ENCODE data around the gene L3MBTL3.
"Not testable (repeated sequence)": the region's sequence is repeated elsewhere in the genome, so short reads cannot be mapped to it uniquely, and the experiment has no call there.

The L3MBTL3 gene

DNA sequence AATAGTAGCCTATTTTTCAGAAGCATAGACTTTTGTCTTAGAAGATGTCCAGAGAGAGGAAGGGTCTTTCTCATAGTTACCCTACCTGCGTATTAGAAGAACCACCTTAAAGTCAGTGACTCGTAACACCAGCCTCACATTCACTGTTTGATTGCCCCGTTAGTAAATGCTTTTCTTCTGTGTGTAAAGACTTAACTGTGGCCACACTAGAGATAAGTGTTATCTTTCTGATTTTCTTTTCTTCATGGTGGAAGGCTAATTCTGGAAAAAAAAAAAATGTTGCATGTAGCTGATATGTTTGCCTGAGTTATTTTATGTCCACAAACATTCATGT is 120.5 kb downstream of the L3MBTL3 start:
- DNase-seq (ENCODE audit: low read depth in 2 of 2) = no peak

DNA sequence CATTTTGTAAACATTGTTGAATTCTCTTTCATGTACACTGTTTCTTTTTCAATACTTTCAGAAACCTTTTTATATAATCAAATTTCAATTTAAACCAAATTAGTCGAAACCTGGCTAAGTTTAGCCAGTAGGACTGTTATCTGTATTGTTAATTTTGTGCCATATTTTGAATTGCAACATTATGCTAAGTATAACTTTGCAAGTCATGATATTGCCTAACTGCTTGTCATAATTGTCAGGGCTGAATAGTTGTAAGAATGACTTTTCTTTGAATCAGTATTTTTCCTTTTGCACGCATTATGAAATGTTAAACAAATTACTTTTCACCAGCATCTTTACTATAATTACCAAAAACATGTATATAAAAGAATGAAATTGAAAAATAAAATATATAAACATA is 121.7 kb downstream of the L3MBTL3 start:
- no peak for DNase-seq (ENCODE audit: low read depth in 2 of 2)

DNA sequence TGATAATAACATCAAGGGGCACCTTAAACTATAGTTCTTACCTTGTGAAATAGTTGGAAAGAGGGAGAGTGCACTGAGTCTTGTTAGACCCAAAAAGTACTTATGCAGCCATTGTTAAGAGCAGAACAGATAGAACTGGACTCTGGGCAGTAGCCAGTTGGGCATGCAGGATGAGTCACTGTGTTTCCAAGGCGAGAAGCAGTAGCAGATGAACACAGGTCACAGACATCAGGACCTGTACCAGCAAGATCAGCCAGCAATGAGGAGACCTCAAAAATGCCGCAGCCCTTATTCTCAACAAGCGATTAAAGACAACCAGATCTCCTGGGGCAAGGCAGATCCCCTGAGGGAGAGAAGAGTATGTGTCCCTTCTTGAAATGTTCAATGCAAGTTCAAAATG is 125.3 kb downstream of the L3MBTL3 start:
- no peak for DNase-seq (ENCODE audit: low read depth in 2 of 2)

DNA sequence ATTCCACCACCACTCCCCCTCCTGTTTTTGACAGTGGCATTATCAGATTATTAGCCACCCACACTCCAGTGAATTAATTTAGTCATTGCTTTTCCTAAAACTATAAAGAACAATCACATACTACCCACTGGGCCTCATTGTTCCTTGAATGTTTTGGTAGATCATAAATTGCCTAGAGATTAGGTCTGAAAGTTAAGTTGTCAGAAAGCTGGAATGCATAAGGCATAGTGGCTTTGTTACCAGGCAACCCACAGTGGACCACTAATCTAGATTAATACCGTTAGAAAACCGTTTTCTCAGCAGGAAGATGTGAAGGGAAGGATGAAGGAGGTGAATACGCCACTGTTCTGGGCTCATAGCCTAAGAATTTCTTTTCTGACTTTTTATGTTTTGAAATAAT is 128.7 kb downstream of the L3MBTL3 start:
- no peak for DNase-seq (ENCODE audit: low read depth in 2 of 2)

- no peak for DNase-seq (ENCODE audit: low read depth in 2 of 2)
Measured at GRCh38 chr6:130148181-130148580, 129.8 kb downstream of the L3MBTL3 start.

GRCh38 chr6:130149016-130149415 is 130.6 kb downstream of the L3MBTL3 start:
- DNase-seq (ENCODE audit: low read depth in 2 of 2) = not testable (repeated sequence)

DNA sequence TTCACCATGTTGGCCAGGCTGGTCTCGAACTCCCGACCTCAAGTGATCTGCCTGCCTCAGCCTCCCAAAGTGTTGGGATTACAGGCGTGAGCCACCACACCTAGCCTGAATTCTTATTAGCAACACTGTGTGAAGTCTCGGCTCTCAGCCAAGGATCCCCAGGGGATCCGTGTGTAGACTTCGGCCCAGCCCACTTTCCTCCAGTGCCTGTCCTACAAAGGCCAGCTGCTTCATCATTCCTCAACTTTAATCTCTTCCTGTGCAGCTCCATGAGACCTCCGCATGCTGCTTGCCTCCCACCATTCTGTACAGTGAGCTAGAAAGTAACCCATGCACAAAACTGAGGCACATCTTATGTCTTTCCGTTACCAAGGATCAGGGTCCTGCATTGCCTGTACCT is 132.5 kb downstream of the L3MBTL3 start:
- DNase-seq (ENCODE audit: low read depth in 2 of 2) = no peak

- DNase-seq (ENCODE audit: low read depth in 2 of 2) = no peak
Measured at GRCh38 chr6:130152908-130153510, 134.6 kb downstream of the L3MBTL3 start.

DNA sequence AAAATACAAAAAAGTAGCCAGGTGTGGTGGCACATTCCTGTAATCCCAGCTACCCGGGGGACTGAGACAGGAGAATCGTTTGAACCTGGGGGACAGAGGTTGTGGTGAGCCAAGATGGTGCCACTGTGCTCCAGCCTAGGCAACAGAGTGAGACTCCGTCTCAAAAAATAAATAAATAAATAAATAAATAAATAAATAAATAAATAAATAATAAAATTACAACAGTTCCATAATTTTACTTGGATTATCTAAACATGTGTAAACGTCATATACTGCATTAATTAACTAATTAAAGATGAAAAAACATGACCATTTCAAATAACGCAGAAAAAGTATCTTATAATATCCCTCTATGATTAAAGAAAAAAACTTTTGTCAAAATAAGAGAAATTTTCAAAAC is 138.5 kb downstream of the L3MBTL3 start:
- DNase-seq (ENCODE audit: low read depth in 2 of 2) = no peak

GRCh38 chr6:130158056-130158455 is 139.7 kb downstream of the L3MBTL3 start:
- no peak for DNase-seq (ENCODE audit: low read depth in 2 of 2)

- no peak for DNase-seq (ENCODE audit: low read depth in 2 of 2)
Measured at GRCh38 chr6:130158548-130158947, 140.2 kb downstream of the L3MBTL3 start.

GRCh38 chr6:130159956-130160355 is 141.6 kb downstream of the L3MBTL3 start:
- no peak for DNase-seq (ENCODE audit: low read depth in 2 of 2)

DNA sequence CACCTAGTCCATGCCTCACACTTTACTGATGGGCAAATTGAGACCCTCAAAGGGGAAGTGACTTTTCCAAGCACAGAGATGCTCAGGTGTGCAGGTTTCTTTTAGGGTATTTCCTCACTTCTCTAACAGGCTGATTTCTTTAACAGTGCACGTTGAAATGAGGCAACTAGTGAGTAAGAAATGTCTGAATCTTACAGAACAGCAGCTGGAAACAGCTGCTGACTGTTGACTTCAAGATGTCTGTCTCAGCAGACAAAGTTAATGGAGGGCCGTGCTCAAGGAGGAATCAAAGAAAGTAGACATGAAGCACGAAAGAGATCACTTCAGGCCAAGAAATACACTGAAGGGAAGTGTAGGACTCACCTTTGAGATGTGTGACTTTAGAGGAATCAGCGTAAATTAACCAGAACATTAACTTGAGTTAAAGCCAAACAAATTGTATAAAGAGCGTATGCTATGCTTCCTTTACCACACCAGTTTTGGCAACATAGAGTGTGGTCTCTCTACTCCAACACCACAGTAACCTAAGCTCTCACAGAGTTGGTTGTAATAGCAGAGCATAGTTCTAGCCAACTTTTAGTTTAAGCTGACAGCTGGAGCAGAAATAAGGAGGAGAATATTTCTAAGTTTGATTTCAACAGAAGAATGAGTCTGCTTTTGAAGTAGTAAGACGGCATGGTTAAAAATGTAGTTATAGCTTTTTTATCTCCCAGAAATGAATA is 143.5 kb downstream of the L3MBTL3 start:
- no peak for DNase-seq (ENCODE audit: low read depth in 2 of 2)

DNA sequence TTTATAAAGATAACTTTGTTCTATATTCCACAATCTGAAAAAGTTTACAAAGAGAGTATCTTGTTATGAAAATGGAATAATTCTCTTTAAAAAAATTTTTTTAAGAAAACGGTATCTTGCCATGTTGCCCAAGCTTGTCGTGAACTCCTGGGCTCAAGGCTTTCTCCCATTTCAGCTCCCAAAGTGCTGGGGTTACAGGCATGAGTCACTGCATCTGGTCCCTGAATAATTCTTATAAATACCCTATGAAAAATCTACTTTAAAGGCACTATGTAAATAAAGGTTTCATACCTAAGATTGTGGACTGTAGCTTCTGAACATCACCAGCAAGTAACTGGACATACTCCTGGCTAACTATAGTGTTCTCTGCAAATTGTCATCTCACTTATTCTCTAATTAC is 144.0 kb downstream of the L3MBTL3 start:
- DNase-seq (ENCODE audit: low read depth in 2 of 2) = no peak

GRCh38 chr6:130163266-130163665 is 144.9 kb downstream of the L3MBTL3 start:
- no peak for DNase-seq (ENCODE audit: low read depth in 2 of 2)

DNA sequence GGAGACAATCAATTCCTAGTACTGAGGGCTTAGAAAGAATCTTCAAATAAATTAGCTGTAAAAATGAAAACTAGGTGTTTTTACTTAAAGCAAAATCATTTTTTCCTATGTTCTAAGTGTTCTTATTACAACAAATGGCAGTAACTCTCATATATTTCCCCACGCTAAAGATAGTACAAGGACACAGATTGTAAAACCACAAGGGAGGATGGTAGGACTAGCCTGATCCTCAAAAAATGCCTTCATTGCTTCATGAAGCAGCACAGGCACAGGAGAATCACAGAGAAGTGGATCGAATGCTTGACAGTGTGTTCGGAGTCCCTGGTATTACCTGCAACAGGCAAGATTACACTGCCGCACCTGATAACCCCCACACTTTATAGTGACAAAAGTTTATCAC is 145.9 kb downstream of the L3MBTL3 start:
- no peak for DNase-seq (ENCODE audit: low read depth in 2 of 2)

DNA sequence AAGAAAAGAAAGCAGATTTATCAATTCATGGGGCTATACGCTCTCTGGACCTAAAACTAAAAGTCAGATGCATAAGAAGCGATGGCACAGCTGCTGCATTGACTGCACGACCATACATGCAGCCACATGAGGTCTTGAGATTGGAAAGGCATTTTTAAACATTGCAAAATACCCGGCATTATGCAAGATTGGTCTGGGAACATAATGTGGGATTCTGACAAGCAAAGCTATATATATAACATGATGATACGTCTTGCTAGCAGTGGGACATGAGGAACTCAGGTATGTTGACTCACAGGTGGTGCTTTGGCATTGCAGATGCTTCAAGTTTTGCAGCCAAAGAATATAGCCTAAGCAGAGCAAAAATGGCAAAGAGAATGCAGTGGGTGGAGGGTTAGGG is 149.3 kb downstream of the L3MBTL3 start:
- no peak for DNase-seq (ENCODE audit: low read depth in 2 of 2)

- DNase-seq (ENCODE audit: low read depth in 2 of 2) = not testable (repeated sequence)
Measured at GRCh38 chr6:130170160-130170559, 151.8 kb downstream of the L3MBTL3 start.

- DNase-seq (ENCODE audit: low read depth in 2 of 2) = not testable (repeated sequence)
Measured at GRCh38 chr6:130173377-130174004, 155.1 kb downstream of the L3MBTL3 start.

- no peak for DNase-seq (ENCODE audit: low read depth in 2 of 2)
Measured at GRCh38 chr6:130176378-130176777, 158.0 kb downstream of the L3MBTL3 start.

DNA sequence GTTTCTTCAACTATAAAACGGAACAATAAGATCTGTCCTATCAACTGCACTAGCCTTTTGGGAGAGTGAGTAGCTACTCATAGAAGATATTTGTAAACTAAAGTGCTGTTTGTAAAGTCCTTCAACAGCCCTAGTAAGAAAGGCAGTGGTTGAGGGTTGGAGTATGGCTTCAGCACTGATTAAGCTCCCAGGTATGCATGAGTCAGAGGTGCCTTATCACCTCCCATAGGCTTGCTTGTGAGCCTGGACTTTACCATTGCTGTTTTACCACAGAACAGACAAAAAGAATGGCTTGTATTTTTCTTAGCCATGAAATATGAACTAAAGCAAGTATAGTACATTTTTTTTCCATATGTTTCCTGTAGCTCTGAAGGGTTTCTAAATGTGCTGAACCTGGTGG is 160.3 kb downstream of the L3MBTL3 start:
- DNase-seq (ENCODE audit: low read depth in 2 of 2) = no peak

- DNase-seq (ENCODE audit: low read depth in 2 of 2) = no peak
Measured at GRCh38 chr6:130182466-130182865, 164.1 kb downstream of the L3MBTL3 start.

Data from activated CD4-positive, alpha-beta T cell treated with anti-CD3 and anti-CD28 coated beads for 24 hours (primary cell).